ENCODE measurements around the gene PGLYRP2.

- TF ChIP-seq CTCF (IDR thresholded peaks at IDR 0.05; ENCODE audit: low read depth, low read length) (no peak), EZH2phosphoT487 (IDR thresholded peaks at IDR 0.05; ENCODE audit: low read depth) (no peak)
Measured at GRCh38 chr19:15501596-15501995, 22.3 kb upstream of the PGLYRP2 start.

Measured in OCI-LY3 (cell line).